ENCODE data around the gene FLT3LG. TPM values are rescaled to one million over a fixed set of nuclear protein-coding genes. Genes with fewer than 3 reads are reported as not detected.

Gene FLT3LG
- total RNA-seq, 1 donor = 4.3 TPM

DNA sequence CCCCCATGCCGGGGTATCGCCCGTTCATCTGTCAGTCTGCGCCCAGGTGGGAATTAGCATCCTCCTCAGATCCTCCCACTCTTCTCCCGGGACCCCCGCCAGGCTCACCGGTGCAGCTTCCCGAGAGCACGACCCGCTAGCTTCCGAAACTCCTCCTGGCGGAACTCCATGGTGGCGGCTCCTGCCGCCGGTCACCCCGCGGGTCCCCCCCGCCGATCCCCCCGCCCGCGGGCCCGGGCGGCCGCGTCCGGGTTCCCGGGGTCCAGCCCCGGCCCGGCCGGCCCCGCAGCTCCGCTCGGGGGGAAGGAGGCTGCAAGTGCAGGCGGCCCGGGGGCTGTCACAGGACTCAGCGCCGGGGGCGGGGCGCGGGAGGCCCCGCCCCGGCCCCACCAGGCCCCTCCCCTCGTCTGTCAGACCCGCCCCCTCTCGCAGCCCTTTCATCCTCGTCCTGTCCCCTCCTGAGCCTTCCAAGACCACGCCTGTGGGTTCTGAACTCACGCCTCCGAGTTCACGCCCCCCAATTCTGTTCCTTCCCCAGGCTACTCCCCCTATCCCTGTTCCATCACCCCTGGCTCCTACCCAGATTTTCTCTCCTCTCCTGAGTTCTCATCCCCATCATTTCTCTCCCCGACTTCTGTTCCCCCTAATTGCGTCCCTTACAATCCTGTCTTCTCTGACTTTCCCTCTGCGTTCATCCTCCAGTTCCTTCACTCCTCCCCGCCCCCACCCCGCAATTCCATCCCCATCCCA, 32.6 kb upstream of the FLT3LG start, which contains the start of gene SLC17A7:
Gene SLC17A7 (minus strand): TSS at position 318 of the 750 bp plus-strand sequence. CDS start 148 bp downstream, at position 170.
- Histone ChIP-seq H3K27me3 (ENCODE audit: insufficient read depth, low read length) (peaks cover 57% of the 10 kb centered on the region), H3K27ac (ENCODE audit: low read depth, low read length) (no peak within 1 kb of the TSS)

DNA sequence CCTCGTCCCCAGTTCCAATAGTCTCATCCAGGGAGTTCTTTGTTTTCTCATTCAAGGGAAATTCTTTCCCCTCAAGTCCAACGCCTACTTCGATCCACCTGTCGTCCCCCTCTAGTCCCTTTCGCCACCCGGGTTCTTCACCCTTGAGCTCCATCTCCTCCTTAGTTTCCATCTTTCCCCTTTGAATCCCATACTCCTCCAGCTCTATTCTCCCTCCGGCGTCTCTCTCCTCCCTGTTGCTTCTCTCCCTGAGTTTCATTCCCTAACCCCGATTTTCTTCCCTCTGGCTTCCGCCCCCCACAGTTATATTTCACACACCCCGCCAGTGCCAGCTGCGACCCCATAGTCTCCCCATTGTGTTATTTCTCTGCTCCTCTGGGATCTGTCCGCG, 32.1 kb upstream of the FLT3LG start:
- Histone ChIP-seq H3K9me3 (ENCODE audit: low read depth, low read length) (no peaks in the 10 kb centered on the region), H3K36me3 (ENCODE audit: insufficient read depth, low read length) (no peaks in the 10 kb centered on the region), H3K79me2 (ENCODE audit: insufficient read depth, low read length) (no peaks in the 10 kb centered on the region), H3K4me1 (ENCODE audit: insufficient read depth, low read length) (peaks cover 10% of the 10 kb centered on the region), H3K4me2 (ENCODE audit: insufficient read depth, low read length) (peak overlapping the region; percentile 94), H2AFZ (ENCODE audit: low read length) (no peak overlapping the region), H3K27ac (ENCODE audit: low read depth, low read length) (no peak overlapping the region), H3K27me3 (ENCODE audit: insufficient read depth, low read length) (peaks cover 51% of the 10 kb centered on the region), H3K4me3 (ENCODE audit: insufficient read depth, low read length) (peak overlapping the region; percentile 76), H4K20me1 (ENCODE audit: insufficient read depth, low read length) (no peaks in the 10 kb centered on the region)
- peak; percentile 87 for DNase-seq (ENCODE audit: insufficient read length, low spot score, missing footprints)
- TF ChIP-seq, protein P1, sequence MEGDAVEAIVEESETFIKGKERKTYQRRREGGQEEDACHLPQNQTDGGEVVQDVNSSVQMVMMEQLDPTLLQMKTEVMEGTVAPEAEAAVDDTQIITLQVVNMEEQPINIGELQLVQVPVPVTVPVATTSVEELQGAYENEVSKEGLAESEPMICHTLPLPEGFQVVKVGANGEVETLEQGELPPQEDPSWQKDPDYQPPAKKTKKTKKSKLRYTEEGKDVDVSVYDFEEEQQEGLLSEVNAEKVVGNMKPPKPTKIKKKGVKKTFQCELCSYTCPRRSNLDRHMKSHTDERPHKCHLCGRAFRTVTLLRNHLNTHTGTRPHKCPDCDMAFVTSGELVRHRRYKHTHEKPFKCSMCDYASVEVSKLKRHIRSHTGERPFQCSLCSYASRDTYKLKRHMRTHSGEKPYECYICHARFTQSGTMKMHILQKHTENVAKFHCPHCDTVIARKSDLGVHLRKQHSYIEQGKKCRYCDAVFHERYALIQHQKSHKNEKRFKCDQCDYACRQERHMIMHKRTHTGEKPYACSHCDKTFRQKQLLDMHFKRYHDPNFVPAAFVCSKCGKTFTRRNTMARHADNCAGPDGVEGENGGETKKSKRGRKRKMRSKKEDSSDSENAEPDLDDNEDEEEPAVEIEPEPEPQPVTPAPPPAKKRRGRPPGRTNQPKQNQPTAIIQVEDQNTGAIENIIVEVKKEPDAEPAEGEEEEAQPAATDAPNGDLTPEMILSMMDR (IDR thresholded peaks at IDR 0.05; ENCODE audit: extremely low read depth, low read depth, low read length) = no peak

More for the DNA sequence above, 32.6 kb upstream of the FLT3LG start, which contains the start of gene SLC17A7:
- peak within 1 kb of the TSS; percentile 76 for H3K4me3 ChIP-seq (ENCODE audit: insufficient read depth, low read length)
- peak within 1 kb of the TSS; percentile 46 for H2AFZ ChIP-seq (ENCODE audit: low read length)
- H4K20me1 ChIP-seq (ENCODE audit: insufficient read depth, low read length) = no peaks in the 10 kb centered on the region
- H3K4me1 ChIP-seq (ENCODE audit: insufficient read depth, low read length) = peaks cover 10% of the 10 kb centered on the region
- H3K9me3 ChIP-seq (ENCODE audit: low read depth, low read length) = no peaks in the 10 kb centered on the region
- peak; percentile 93 for DNase-seq (ENCODE audit: insufficient read length, low spot score, missing footprints)
- TF ChIP-seq, protein P1 (IDR thresholded peaks at IDR 0.05; ENCODE audit: extremely low read depth, low read depth, low read length) = no peak
- H3K4me2 ChIP-seq (ENCODE audit: insufficient read depth, low read length) = peak within 1 kb of the TSS; percentile 94
- H3K36me3 ChIP-seq (ENCODE audit: insufficient read depth, low read length) = no peaks in the 10 kb centered on the region
- no peaks in the 10 kb centered on the region for H3K79me2 ChIP-seq (ENCODE audit: insufficient read depth, low read length)

DNA sequence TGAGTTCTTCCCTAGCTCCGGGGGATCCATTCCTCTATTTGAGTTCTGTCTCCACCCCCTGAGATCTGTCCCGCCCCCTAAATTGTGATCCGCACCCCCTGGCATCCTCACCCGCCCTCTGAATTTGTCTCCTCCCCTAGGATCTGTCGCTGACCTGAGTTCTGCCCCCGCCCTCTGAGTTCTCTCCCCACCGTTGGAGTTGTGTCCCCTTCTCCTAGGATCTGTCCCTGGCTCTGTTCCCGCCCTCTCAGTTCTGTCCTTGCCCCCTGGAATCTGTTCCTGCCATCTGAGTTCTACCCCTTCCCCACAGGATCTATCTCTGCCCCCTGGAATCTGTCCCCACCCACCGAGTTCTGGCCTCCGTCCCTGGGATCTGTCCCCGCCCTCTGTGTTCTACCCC, 31.7 kb upstream of the FLT3LG start:
- Histone ChIP-seq H3K4me3 (ENCODE audit: insufficient read depth, low read length) (peak overlapping the region; percentile 76), H3K4me1 (ENCODE audit: insufficient read depth, low read length) (peaks cover 10% of the 10 kb centered on the region), H3K27ac (ENCODE audit: low read depth, low read length) (no peak overlapping the region), H4K20me1 (ENCODE audit: insufficient read depth, low read length) (no peaks in the 10 kb centered on the region), H3K79me2 (ENCODE audit: insufficient read depth, low read length) (no peaks in the 10 kb centered on the region), H3K4me2 (ENCODE audit: insufficient read depth, low read length) (peak overlapping the region; percentile 94), H2AFZ (ENCODE audit: low read length) (peak overlapping the region; percentile 46), H3K9me3 (ENCODE audit: low read depth, low read length) (no peaks in the 10 kb centered on the region), H3K27me3 (ENCODE audit: insufficient read depth, low read length) (peaks cover 49% of the 10 kb centered on the region), H3K36me3 (ENCODE audit: insufficient read depth, low read length) (no peaks in the 10 kb centered on the region)
- DNase-seq (ENCODE audit: insufficient read length, low spot score, missing footprints) = peak; percentile 88
- TF ChIP-seq, protein P1 (IDR thresholded peaks at IDR 0.05; ENCODE audit: extremely low read depth, low read depth, low read length) = no peak

DNA sequence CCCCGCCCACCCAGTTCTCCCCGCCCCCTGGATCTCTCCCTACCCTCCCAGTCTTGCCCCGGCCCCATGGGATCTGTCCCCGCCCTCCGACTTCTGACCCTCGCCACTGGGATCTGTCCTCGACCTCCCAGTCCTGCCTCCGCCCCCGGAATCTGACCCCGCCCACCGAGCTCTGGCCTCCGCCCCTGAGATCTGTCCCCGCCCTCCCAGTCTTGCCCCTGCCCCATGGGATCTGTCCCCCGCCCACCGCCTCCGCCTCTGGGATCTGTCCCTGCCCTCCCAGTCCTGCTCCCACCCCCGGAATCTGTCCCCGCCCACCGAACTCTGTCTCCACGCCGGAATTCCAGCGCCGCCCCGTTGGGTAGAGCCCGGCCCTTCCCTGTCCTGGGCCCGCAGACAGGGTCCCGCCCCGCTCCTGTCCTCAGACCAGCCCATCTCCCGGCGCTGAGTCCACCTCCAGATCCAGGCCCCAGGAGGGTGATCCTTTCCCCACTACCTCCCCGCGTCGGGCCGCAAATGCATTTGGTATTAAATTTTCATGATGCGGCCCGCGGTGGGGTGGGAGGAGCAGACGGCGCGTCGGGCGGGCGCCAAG, 31.1 kb upstream of the FLT3LG start:
- H3K27me3 ChIP-seq (ENCODE audit: insufficient read depth, low read length) = peaks cover 44% of the 10 kb centered on the region
- H3K4me1 ChIP-seq (ENCODE audit: insufficient read depth, low read length) = peaks cover 10% of the 10 kb centered on the region
- peak overlapping the region; percentile 76 for H3K4me3 ChIP-seq (ENCODE audit: insufficient read depth, low read length)
- no peaks in the 10 kb centered on the region for H3K79me2 ChIP-seq (ENCODE audit: insufficient read depth, low read length)
- no peaks in the 10 kb centered on the region for H3K36me3 ChIP-seq (ENCODE audit: insufficient read depth, low read length)
- H3K27ac ChIP-seq (ENCODE audit: low read depth, low read length) = no peak overlapping the region
- H3K4me2 ChIP-seq (ENCODE audit: insufficient read depth, low read length) = peak overlapping the region; percentile 94
- TF ChIP-seq, protein P1 (IDR thresholded peaks at IDR 0.05; ENCODE audit: extremely low read depth, low read depth, low read length) = no peak
- DNase-seq (ENCODE audit: insufficient read length, low spot score, missing footprints) = peak; percentile 99
- H3K9me3 ChIP-seq (ENCODE audit: low read depth, low read length) = no peaks in the 10 kb centered on the region
- no peaks in the 10 kb centered on the region for H4K20me1 ChIP-seq (ENCODE audit: insufficient read depth, low read length)
- H2AFZ ChIP-seq (ENCODE audit: low read length) = peak overlapping the region; percentile 92
